Stimulated activated CD4-positive, alpha-beta T cell treated with anti-CD3 and anti-CD28 coated beads, Interleukin-1b, Interleukin-23, amount 100 ng/mL, for 4 hours (primary cell): ENCODE results near the gene CHRM1.

ENCODE experiments used
- DNase-seq, 2 donors: peaks; one replicate each; pipeline ENCODE4 v3.0.0-alpha.2; 2020; ENCODE audit warnings: low read depth in 2 of 2

CHRM1 gene

DNA sequence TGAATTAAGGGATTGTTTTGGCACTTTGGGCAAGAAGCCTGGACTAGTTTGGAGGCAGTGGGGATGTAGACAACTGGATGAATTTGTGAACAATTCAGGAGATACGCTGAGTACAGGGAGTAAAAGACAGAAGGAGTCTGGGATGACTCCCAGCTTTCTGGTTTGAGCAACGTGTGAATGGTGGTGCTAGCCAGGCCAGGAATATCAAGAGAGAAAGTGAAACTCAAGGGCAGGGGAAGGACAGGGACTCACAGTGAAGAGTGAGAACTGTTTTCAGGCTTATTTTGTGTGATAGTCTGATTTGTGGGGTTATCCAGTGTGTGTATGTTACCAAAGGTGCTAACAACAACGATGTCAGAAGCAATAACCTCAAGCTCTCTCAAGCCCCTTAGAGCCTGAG lies 15.9 kb downstream of the CHRM1 start:
- no peak for DNase-seq

GRCh38 chr11:62902932-62903331 lies 18.2 kb downstream of the CHRM1 start:
- no peak for DNase-seq

DNA sequence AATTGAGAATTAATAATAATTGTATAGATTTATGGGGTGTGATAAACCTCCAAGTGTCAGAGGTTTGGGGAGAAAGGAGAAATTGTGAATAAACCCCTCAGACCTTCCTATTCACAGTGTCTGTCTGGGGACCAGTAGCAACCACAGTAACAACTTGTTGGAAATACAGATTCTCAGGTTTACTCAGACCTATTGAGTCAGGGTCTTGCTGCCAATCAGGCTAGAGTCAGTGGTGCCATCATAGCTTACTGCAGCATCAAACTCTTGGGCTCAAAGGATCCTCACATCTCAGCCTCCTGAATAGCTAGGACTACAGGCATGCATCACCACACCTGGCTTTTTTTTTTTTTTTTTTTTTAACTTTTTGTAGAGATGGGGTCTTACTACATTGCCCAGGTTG lies 23.1 kb downstream of the CHRM1 start:
- DNase-seq, result no peak

DNA sequence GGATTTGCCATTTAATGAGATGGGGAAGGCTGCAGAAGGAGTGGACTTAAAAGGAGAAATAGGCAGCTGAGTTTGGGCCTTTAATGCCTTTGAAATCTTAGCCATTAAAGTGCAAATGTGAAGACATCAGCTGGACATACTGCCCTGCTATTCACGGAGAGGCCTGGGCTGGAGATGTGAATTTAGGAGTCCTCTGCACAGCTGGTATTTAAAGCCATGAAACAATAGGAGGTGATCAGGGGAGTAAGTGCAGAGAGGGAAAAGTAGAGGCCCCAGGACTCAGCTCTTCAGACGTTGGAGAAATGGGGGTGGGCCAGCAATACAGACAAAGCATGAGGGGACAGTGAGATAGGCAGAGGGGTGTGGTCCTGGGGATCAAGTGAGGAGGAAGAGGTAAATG lies 23.9 kb downstream of the CHRM1 start:
- no peak for DNase-seq

DNA sequence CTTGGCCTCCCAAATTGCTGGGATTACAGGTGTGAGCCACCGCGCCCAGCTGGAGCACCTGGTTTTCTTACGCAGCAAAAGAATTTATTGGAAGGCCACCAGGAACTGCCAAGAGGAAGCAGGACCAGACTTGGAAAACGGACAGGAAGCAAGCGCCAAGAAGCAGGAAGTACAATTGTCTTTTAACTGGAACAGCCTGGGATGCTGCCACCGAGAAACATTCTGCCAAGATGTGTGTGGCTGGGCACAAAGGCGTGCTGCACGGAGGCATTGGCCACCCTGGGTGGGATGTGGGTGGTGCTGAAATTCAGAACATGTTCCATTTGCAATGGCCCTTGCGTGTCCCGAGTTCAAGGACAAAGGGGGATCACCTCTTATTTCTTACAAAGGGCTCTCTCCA lies 25.1 kb downstream of the CHRM1 start:
- no peak for DNase-seq

DNA sequence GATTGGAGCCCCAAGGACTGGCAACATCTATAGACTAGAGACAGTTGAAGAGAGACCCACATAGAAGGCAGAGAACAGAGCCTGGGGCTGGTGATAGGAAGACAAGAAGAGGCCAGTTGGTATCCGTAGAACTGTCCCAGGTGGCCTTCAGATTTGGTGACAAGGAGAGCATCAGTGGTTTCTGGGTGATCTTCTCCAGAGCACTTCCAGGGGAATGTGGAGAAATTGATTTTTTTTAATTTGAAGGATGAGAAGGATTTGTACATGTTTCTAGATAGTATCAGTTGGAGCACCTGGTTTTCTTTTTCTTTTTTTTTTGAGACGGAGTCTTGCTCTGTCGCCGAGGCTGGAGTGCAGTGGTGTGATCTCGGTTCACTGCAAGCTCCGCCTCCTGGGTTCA lies 25.7 kb downstream of the CHRM1 start:
- DNase-seq, result no peak

- no peak for DNase-seq
Measured at GRCh38 chr11:62892077-62892922, 28.9 kb downstream of the CHRM1 start.

DNA sequence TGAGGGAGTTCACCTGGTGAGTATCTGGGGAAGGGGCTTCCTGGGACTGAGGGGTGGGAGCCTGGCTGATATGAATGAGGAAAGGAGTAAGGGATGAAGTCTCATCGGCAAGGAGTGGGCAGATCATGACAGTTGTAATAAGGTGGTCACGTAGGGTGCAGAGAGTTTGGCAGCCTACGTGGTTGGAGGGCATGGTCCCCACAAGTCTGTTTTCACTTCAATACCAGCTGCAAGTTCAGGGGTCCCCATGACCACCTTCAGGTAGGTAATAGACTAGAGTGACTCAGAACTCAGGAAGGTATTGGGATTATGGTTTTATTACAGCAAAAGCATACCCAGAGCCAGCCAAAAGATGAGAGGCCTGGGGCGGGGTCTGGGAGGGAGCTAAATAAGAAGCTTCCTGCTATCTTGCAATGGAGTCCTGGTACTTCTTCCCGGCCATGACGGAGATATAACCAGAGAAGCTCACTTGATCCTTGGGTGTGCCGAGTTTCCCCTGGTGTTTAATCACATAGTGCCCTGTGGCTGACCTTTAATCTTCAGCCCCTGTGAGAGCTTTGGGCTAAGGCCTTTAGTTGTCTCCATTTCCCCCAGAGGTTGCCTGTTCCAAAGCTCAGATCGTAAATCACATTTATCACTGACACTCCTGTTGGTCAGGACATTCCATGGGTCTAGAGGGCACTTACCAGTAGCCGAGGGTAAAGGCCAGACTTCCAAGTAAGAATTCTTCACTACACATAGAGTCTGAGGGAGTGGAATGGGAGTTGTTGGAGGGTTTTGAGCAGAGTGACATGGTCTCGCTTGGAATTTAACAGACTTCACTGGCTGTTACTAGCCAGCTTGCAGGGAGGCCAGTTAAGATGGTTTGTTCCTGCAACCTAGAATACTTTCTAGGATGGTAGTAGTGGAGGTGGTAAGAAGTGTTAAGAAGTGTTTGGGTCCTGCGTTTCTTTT lies 31.4 kb downstream of the CHRM1 start:
- no peak for DNase-seq

- no peak for DNase-seq
Measured at GRCh38 chr11:62889126-62889483, 32.1 kb downstream of the CHRM1 start.

DNA sequence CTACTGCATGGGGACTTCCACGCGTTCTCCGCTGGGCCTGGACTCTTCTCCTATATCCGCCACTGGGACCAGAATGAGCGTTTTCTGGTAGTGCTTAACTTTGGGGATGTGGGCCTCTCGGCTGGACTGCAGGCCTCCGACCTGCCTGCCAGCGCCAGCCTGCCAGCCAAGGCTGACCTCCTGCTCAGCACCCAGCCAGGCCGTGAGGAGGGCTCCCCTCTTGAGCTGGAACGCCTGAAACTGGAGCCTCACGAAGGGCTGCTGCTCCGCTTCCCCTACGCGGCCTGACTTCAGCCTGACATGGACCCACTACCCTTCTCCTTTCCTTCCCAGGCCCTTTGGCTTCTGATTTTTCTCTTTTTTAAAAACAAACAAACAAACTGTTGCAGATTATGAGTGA lies 32.8 kb downstream of the CHRM1 start:
- DNase-seq, result no peak

GRCh38 chr11:62885137-62885750 lies 35.9 kb downstream of the CHRM1 start:
- DNase-seq, result no peak

DNA sequence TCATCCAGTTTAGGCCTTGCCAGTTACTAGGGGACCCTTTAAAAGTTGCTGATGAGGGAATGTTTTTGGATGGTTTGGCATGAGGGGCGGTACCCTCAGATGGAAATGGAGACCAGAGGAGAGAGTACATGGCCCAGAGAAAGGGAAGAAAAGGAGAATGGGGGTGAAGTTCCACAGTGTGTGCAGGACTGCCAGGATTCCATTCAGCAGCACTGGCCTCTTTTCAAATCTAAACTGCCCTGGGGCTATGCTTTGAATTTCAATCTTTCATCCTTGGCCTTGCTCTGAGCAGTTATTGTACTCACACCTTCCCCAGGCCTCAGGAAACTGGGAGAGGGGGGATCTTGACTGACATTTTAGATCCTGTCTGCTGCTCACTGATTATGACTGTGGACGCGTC lies 37.5 kb downstream of the CHRM1 start:
- no peak for DNase-seq

GRCh38 chr11:62882788-62883501 lies 38.2 kb downstream of the CHRM1 start:
- DNase-seq, result no peak

- no peak for DNase-seq
Measured at GRCh38 chr11:62882431-62882749, 38.8 kb downstream of the CHRM1 start.

DNA sequence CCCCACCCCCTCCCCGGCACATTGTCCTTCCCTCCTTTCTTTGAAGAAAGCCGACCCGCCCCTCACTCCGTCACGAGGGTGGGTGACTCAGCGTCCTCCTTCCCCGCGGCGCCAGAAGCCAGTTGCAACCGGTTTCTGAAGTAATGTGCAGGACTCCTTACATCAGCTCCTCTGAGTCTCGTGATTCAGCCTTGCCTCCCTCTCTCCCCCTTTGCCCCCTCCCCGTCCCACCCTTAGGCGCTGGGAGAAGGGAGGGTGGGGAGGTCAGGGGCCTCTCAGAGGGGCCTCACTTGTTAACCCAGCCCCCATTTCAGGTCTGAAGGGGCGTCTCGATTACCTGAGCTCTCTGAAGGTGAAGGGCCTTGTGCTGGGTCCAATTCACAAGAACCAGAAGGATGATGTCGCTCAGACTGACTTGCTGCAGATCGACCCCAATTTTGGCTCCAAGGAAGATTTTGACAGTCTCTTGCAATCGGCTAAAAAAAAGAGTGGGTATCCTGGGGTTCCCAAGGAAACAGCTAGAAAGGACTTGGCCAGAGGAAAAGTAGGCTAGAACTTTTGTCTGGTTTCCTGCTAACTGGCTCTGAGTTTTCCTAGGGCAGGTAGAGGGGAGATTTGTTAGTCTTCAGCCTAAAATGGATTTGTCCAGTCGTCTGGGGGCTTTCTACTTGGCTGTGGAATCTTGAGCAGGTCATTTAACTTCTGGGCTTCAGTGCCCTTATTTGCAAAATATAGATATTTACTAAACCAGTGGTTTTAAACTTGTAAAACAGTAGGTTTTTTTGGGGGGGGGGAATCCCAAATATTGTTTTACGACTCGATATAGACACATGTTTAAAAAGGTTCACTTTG lies 39.4 kb downstream of the CHRM1 start:
- DNase-seq, result peak; percentile 87 to 91

DNA sequence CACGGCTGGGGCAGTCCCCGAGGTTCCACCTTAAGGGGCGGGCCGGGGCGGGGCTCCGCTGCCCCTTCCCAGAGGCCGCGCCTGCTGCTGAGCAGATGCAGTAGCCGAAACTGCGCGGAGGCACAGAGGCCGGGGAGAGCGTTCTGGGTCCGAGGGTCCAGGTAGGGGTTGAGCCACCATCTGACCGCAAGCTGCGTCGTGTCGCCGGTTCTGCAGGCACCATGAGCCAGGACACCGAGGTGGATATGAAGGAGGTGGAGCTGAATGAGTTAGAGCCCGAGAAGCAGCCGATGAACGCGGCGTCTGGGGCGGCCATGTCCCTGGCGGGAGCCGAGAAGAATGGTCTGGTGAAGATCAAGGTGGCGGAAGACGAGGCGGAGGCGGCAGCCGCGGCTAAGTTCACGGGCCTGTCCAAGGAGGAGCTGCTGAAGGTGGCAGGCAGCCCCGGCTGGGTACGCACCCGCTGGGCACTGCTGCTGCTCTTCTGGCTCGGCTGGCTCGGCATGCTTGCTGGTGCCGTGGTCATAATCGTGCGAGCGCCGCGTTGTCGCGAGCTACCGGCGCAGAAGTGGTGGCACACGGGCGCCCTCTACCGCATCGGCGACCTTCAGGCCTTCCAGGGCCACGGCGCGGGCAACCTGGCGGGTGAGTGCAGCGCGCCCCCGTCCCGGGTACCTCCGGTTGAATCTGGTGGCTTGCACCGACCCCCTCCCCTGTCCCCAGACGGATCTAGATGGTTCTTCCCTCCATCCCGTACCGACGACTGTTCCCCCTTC lies 40.2 kb downstream of the CHRM1 start, which contains the start of gene SLC3A2:
SLC3A2 (plus strand) TSS at position 94 of the 776 bp plus-strand sequence; CDS start at position 222, 128 bp downstream.
- peak; percentile 80 to 84 for DNase-seq

DNA sequence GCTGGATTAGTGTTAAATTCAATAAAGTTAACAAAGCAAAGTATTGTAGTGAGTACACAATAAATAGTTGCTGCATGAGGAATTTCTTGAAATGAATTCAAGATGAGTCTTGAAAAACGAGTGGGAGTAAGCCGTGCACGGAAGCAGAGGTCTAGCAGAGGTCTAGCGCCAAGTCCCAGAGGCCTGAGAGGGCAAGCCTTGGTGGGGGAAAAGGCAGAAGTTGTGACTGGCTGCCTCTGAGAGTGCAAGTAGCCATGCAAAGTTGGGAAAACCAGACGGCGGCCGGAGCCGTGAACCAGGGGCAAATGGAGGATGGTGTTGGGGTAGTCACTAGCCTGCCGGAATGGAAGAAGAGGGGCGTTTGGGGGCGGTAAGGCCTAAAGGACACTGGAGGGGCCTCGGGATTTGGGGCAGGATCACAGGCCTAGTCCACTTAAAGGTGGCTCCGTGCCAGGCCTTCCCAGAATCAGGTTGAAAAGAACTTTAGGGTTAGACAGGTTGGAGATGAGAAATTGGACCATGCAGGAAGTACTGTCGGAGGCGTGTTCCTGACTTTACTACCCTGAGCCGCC lies 40.8 kb downstream of the CHRM1 start:
- no peak for DNase-seq

DNA sequence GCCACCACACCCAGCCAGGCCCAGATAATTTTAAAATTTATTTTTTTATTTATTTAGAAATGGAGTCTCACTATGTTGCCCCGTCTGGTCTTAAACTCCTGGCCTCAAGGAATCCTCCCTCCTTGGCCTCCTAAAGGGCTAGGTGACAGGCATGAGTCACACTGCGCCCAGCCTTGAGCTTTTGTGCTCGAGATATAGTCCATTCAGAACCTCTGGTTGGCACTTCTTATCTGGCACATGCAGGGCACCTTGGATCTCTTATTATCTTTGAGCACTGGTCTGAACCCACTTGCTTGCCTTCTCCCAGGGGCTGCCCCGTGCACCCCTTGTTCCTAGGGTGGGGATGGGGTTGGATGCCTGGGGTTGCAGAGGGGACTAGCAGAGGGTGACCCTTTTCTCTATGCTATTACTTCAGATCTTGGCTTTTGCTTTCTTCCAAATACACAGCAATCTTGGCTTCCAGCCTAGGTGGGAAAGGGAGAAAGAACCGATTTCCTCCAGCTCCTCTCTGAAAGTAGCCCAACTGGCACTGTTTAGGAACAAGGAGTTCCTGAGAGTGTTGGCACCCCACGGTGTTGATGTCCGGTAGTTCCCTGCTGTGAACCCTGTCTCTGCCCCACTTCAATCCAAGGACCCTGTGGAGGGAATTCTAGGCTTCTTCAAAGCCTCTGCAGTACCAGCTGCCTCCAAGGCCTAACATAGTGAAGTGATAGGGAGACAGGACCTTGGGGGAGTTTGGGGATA lies 41.8 kb downstream of the CHRM1 start:
- DNase-seq, result no peak

GRCh38 chr11:62876712-62877111 lies 44.5 kb downstream of the CHRM1 start:
- DNase-seq, result no peak
